ENCODE measurements around the gene ADAT3. TPM values are rescaled to one million over a fixed set of nuclear protein-coding genes. Genes with fewer than 3 reads are reported as not detected.

Gene ADAT3
- total RNA-seq, 1 donor from 2014 or later: 10.9 TPM

- Mint-ChIP-seq H3K27ac (ENCODE audit: unreplicated experiment) (peak overlapping the region; percentile 91), H3K9me3 (ENCODE audit: unreplicated experiment) (peaks cover 13% of the 10 kb centered on the region), H3K4me1 (ENCODE audit: low read depth, unreplicated experiment) (peaks cover 13% of the 10 kb centered on the region), H3K36me3 (ENCODE audit: unreplicated experiment) (no peaks in the 10 kb centered on the region), H3K4me3 (ENCODE audit: unreplicated experiment) (peak overlapping the region; percentile 94), H3K27me3 (ENCODE audit: unreplicated experiment) (peaks cover 14% of the 10 kb centered on the region)
- no peak for TF ChIP-seq CTCF (IDR thresholded peaks at IDR 0.05; ENCODE audit: partially characterized antibody, unreplicated experiment)
- peak; percentile 88 for DNase-seq
Observed at GRCh38 chr19:1942078-1942933, 37.1 kb downstream of the ADAT3 start.

GRCh38 chr19:1942934-1943555 is 37.8 kb downstream of the ADAT3 start:
- peak overlapping the region; percentile 90 for H3K27ac Mint-ChIP-seq (ENCODE audit: unreplicated experiment)
- H3K36me3 Mint-ChIP-seq (ENCODE audit: unreplicated experiment): no peaks in the 10 kb centered on the region
- H3K9me3 Mint-ChIP-seq (ENCODE audit: unreplicated experiment): peaks cover 13% of the 10 kb centered on the region
- H3K4me1 Mint-ChIP-seq (ENCODE audit: low read depth, unreplicated experiment): peaks cover 13% of the 10 kb centered on the region
- H3K4me3 Mint-ChIP-seq (ENCODE audit: unreplicated experiment): peak overlapping the region; percentile 94
- DNase-seq: no peak
- TF ChIP-seq CTCF (IDR thresholded peaks at IDR 0.05; ENCODE audit: partially characterized antibody, unreplicated experiment): no peak
- H3K27me3 Mint-ChIP-seq (ENCODE audit: unreplicated experiment): peaks cover 14% of the 10 kb centered on the region

- no peak for TF ChIP-seq CTCF (IDR thresholded peaks at IDR 0.05; ENCODE audit: partially characterized antibody, unreplicated experiment)
- Mint-ChIP-seq H3K27me3 (ENCODE audit: unreplicated experiment) (peaks cover 14% of the 10 kb centered on the region), H3K9me3 (ENCODE audit: unreplicated experiment) (peaks cover 13% of the 10 kb centered on the region), H3K36me3 (ENCODE audit: unreplicated experiment) (no peaks in the 10 kb centered on the region), H3K4me1 (ENCODE audit: low read depth, unreplicated experiment) (peaks cover 16% of the 10 kb centered on the region), H3K4me3 (ENCODE audit: unreplicated experiment) (peak overlapping the region; percentile 94), H3K27ac (ENCODE audit: unreplicated experiment) (peak overlapping the region; percentile 90)
- no peak for DNase-seq
Observed at GRCh38 chr19:1943661-1944087, 38.5 kb downstream of the ADAT3 start.

- Mint-ChIP-seq H3K27ac (ENCODE audit: unreplicated experiment) (no peak overlapping the region), H3K27me3 (ENCODE audit: unreplicated experiment) (peaks cover 14% of the 10 kb centered on the region), H3K9me3 (ENCODE audit: unreplicated experiment) (peaks cover 14% of the 10 kb centered on the region), H3K4me1 (ENCODE audit: low read depth, unreplicated experiment) (peaks cover 17% of the 10 kb centered on the region), H3K4me3 (ENCODE audit: unreplicated experiment) (no peak overlapping the region), H3K36me3 (ENCODE audit: unreplicated experiment) (no peaks in the 10 kb centered on the region)
- no peak for TF ChIP-seq CTCF (IDR thresholded peaks at IDR 0.05; ENCODE audit: partially characterized antibody, unreplicated experiment)
- no peak for DNase-seq
Observed at GRCh38 chr19:1944088-1944915, 39.1 kb downstream of the ADAT3 start.

All from glutamatergic neuron (in vitro differentiated cells).